Measurements from ENCODE around the gene GAR1.
"Not testable (repeated sequence)": the region's sequence is repeated elsewhere in the genome, so short reads cannot be mapped to it uniquely, and the experiment has no call there.

GAR1 gene

GRCh38 chr4:109846395-109847098 is 31.0 kb downstream of the GAR1 start:
- DNase-seq (ENCODE audit: low spot score) (no peak), FAIRE-seq (no peak)

GRCh38 chr4:109847896-109848442 is 32.4 kb downstream of the GAR1 start, which contains the start of gene LRIT3:
LRIT3 (plus strand) TSS chr4:109848107; CDS start chr4:109848202, 95 bp downstream.
- no peak for FAIRE-seq
- no peak for DNase-seq (ENCODE audit: low spot score)

GRCh38 chr4:109848501-109848900 is 32.9 kb downstream of the GAR1 start:
- no peak for FAIRE-seq
- no peak for DNase-seq (ENCODE audit: low spot score)

DNA sequence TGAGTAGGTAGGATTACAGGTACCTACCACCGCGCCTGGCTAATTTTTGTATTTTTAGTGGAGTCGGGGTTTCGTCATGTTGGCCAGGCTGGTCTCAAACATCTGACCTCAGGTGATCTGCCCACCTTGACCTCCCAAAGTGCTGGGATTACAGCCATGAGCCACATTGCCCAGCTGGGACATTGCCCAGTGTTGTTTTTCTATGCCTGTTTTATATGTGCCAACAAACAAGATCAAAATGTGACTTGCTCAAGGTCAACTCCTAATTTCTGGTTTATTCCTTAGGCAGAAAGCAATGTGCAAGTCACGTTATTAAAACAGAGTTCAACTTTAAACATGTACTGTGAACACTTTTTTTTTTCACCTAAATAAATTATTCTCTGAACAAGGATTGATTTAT is 35.0 kb downstream of the GAR1 start:
- no peak for FAIRE-seq
- DNase-seq (ENCODE audit: low spot score): no peak

DNA sequence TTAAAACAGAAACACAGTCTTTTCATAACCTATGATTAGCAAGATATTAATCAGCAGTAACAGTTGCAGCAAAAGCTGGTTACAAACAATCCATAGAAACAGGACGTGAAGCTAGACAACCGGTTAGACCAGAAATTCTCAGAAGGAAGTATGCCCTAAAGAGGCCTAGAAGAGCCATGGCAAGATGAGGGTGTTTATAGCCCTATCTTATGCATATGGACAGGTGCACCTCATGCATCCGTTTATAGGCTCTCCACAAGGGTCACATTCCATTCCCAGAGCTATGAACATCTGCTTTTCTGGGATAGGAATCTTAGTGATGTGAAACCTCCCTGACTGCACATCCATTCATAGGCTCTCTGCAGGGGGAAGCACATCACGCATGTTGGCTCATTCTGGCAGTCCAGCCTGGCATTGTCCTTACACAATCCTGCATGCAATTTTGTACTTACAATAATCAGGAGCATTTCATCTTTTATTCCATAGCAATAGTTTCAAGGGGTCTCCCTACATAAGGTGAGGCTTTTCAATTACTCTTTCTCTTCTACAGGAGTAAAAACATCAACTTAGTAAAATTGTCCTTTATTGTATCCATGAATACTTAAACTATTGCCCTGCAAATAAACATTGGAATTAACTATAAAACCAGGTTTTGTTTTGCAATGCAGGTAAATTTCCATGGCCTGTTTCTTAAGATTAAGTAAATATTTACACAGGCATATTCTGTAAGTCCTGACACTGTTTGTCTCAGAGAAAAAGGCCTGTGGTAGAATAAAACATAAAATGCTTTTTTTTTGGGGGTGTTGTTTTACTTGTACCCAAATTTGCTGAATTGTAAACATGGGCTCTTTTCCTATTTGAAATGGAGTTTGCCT is 44.1 kb downstream of the GAR1 start:
- not testable (repeated sequence) for DNase-seq (ENCODE audit: low spot score); FAIRE-seq

DNA sequence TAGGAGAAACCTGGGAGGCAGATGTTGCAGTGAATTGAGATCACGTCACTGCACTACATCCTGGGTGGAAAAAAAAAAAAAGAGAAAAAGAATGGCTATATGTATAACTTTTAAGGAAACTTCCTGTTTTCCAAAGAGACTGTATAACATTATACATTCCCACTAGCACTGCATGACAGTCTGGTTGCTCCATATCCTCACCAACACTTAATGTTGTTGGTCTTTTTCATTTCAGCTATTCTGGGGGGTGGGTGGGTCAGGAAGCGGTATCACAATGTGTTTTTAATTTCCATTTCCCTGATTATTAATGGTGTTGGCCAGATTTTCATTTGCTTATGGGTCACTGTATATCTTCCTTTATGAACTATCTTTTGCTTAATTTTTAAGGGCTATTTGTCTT is 45.7 kb downstream of the GAR1 start:
- DNase-seq (ENCODE audit: low spot score) (no peak), FAIRE-seq (no peak)

DNA sequence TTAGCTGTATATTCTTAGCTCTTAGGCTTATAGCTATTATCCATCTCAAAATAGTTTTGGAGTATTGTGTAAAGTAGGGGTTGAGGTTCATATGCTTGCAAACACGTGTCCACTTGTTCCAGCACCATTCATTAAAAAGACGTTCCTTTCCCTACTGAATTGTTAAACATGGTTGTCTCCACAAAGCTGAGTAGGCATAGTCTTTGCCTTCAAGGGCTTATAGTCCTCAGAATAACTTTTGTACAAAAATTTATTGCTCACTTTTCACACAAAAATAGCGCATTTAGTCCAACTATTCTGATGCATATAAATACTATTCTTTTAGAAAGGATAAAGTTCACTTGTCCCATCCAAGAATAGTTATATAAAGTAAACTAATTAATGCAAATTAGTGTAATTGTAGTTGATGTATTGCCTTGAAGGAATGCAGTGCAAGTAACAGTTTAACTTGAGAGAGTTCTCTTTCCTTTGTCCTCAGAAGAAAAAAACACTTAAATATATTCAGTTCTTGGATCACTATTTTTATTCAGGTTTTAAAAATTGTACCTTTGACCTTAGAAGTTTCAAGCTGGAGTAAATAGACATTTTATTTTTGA is 46.5 kb downstream of the GAR1 start:
- FAIRE-seq (no peak), DNase-seq (ENCODE audit: low spot score) (no peak)

- no peak for DNase-seq (ENCODE audit: low spot score)
- FAIRE-seq: no peak
These were observed 48.6 kb downstream of the GAR1 start for GRCh38 chr4:109864134-109864533.

- no peak for DNase-seq (ENCODE audit: low spot score)
- FAIRE-seq: no peak
These were observed 54.5 kb downstream of the GAR1 start for GRCh38 chr4:109870061-109870460.

DNA sequence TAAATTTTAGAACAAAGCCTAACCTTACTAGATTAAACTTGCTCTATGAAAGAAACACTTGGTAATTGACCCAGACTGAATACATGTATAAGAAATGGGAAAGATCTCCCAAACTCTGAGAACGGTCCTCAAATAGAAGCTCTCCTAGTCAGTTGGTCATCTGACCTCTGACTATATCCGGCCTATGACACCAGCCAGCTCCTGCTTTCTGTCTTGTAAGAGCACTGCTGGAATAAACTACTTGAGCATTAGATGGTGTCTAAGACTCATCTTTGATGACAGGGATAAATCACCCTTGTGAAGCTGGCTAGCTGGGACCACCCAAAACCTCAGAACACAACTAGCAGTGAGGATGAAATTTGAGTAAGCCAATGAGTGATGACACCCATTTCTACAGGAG is 56.5 kb downstream of the GAR1 start:
- FAIRE-seq: no peak
- DNase-seq (ENCODE audit: low spot score): no peak

DNA sequence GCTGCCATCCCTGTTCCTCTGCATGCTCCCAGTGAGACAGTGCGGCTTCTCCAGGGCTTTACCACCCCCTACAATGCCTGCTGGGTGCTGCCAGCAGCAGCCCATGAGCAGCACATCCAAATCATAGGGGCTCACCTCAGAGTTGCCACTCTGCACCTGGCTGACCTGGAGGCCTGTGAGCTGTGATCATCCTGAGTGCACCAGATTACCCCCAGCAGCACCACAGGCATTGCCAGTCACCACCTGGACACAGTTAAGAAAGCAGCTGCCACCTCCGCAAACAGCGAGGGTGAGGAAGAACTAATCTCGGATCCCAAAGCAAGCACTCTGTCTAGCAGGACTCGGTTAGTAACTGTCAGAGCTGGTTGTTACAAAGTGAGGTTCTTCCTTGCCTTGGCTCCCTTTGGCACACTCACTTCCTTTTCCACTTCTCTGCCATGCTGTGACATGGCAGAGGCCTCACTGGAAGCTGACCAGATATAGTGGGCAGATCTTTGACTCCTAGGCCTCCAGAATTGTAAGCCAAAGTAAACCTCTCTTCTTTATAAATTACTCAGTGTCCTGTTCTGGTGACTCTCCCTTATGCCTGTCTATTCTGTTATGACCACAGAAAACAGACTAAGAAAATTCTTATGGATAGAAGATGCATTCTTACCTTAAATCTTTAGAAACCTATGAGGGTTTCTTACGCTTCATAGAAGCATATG is 57.5 kb downstream of the GAR1 start:
- FAIRE-seq (no peak), DNase-seq (ENCODE audit: low spot score) (no peak)

DNA sequence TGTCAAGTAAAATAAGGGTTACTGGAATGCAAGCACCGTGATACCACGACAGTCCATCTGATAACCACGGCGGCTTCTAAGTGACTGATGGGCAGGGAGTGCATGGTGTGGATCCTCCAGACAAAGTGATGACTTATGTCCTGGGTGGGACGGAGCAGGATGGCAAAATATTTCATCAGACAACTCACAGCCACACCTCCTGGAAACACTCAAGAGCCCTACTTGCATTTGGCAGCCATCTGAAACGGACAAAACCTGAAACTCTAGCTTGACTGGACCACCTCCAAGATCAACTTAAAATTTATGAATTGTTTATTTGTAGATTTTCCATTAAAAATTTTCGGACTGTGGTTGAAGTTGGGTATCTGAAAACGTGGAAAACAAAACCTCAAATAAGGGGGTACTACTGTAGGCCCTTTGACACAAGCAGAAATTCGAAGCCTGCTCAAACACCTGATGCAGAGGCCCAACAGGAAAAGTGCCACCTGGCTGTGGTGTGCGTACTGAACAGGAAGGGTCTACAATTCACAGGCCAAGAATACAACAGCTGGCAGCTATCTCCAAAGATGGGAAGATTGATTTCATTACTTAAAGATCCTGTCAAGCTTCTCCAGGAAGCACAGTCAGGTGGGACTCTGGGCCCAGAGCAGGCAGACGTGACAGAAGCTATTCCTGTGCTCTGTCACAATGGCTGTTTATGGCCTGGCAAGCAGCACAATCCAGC is 58.4 kb downstream of the GAR1 start:
- DNase-seq (ENCODE audit: low spot score): no peak
- no peak for FAIRE-seq
